ENCODE data around the gene TRAPPC2.
"Not testable (repeated sequence)": the region's sequence is repeated elsewhere in the genome, so short reads cannot be mapped to it uniquely, and the experiment has no call there.

TRAPPC2 gene

GRCh38 chrX:13742397-13743176 lies 8.2 kb upstream of the TRAPPC2 start:
- no peak for DNase-seq

- DNase-seq = no peak
These were observed 7.3 kb upstream of the TRAPPC2 start for GRCh38 chrX:13741695-13742094.

- no peak for DNase-seq
These were observed 914 bp downstream of the TRAPPC2 start for GRCh38 chrX:13733506-13733905.

GRCh38 chrX:13732246-13733067 lies 2.0 kb downstream of the TRAPPC2 start:
- no peak for DNase-seq

- not testable (repeated sequence) for DNase-seq
These were observed 3.9 kb downstream of the TRAPPC2 start for GRCh38 chrX:13730523-13730922.

GRCh38 chrX:13726583-13726982 lies 7.8 kb downstream of the TRAPPC2 start:
- not testable (repeated sequence) for DNase-seq

- DNase-seq = not testable (repeated sequence)
These were observed 9.5 kb downstream of the TRAPPC2 start for GRCh38 chrX:13724878-13725277.

- no peak for DNase-seq
These were observed 12.5 kb downstream of the TRAPPC2 start for GRCh38 chrX:13721819-13722519.

GRCh38 chrX:13721371-13721770 lies 13.0 kb downstream of the TRAPPC2 start:
- DNase-seq = no peak

GRCh38 chrX:13719192-13719856 lies 15.1 kb downstream of the TRAPPC2 start:
- no peak for DNase-seq

- no peak for DNase-seq
These were observed 16.5 kb downstream of the TRAPPC2 start for GRCh38 chrX:13717700-13718472.

- DNase-seq = no peak
These were observed 17.5 kb downstream of the TRAPPC2 start for GRCh38 chrX:13716905-13717304.

- no peak for DNase-seq
These were observed 18.0 kb downstream of the TRAPPC2 start for GRCh38 chrX:13716455-13716854.

GRCh38 chrX:13711141-13711540 lies 23.3 kb downstream of the TRAPPC2 start:
- no peak for DNase-seq

- DNase-seq = no peak
These were observed 30.8 kb downstream of the TRAPPC2 start for GRCh38 chrX:13703589-13703988.

- no peak for DNase-seq
These were observed 31.3 kb downstream of the TRAPPC2 start for GRCh38 chrX:13703135-13703534.

GRCh38 chrX:13702111-13702789 lies 32.2 kb downstream of the TRAPPC2 start:
- DNase-seq = no peak

- DNase-seq = no peak
These were observed 34.0 kb downstream of the TRAPPC2 start for GRCh38 chrX:13700380-13700779.

GRCh38 chrX:13699183-13699826 lies 35.1 kb downstream of the TRAPPC2 start:
- no peak for DNase-seq

GRCh38 chrX:13698432-13698831 lies 36.0 kb downstream of the TRAPPC2 start:
- no peak for DNase-seq

- DNase-seq = no peak
These were observed 36.4 kb downstream of the TRAPPC2 start for GRCh38 chrX:13697976-13698375.
